ENCODE measurements around the gene PGGHG.
A peak's percentile ranks its signal among the peaks of the same experiment; 100 is the strongest.

PGGHG gene

GRCh38 chr11:299951-300735 lies 11.2 kb downstream of the PGGHG start:
- TF ChIP-seq CREB1 (IDR thresholded peaks at IDR 0.05; ENCODE audit: low read depth) (no peak), NFIC (IDR thresholded peaks at IDR 0.05) (no peak), CEBPB (IDR thresholded peaks at IDR 0.05) (no peak), ZBTB7A (IDR thresholded peaks at IDR 0.05; ENCODE audit: low read depth) (no peak)

GRCh38 chr11:303363-303762 lies 14.4 kb downstream of the PGGHG start:
- TF ChIP-seq RAD21 (IDR thresholded peaks at IDR 0.05; ENCODE audit: low read depth) (no peak), CREB1 (IDR thresholded peaks at IDR 0.05; ENCODE audit: low read depth) (no peak), EGR1 (IDR thresholded peaks at IDR 0.05) (no peak), TAF1 (IDR thresholded peaks at IDR 0.05; ENCODE audit: low read depth) (no peak), CEBPB (IDR thresholded peaks at IDR 0.05) (no peak), NFIC (IDR thresholded peaks at IDR 0.05) (no peak), YY1 (IDR thresholded peaks at IDR 0.05; ENCODE audit: low read depth) (no peak), REST (IDR thresholded peaks at IDR 0.05; ENCODE audit: low read depth) (no peak), TEAD4 (IDR thresholded peaks at IDR 0.05) (no peak), EP300 (IDR thresholded peaks at IDR 0.05; ENCODE audit: borderline replicate concordance) (no peak), FOXM1 (IDR thresholded peaks at IDR 0.05; ENCODE audit: borderline replicate concordance, low read depth) (no peak), ZBTB7A (IDR thresholded peaks at IDR 0.05; ENCODE audit: low read depth) (no peak), TCF12 (IDR thresholded peaks at IDR 0.05; ENCODE audit: low read depth) (no peak)
- TF ChIP-seq, protein P1, sequence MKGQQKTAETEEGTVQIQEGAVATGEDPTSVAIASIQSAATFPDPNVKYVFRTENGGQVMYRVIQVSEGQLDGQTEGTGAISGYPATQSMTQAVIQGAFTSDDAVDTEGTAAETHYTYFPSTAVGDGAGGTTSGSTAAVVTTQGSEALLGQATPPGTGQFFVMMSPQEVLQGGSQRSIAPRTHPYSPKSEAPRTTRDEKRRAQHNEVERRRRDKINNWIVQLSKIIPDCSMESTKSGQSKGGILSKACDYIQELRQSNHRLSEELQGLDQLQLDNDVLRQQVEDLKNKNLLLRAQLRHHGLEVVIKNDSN (IDR thresholded peaks at IDR 0.05), result no peak
- TF ChIP-seq, protein P2, sequence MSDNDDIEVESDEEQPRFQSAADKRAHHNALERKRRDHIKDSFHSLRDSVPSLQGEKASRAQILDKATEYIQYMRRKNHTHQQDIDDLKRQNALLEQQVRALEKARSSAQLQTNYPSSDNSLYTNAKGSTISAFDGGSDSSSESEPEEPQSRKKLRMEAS (IDR thresholded peaks at IDR 0.05), result no peak

GRCh38 chr11:304061-304506 lies 15.2 kb downstream of the PGGHG start:
- TF ChIP-seq, protein P2 (IDR thresholded peaks at IDR 0.05), result no peak
- TF ChIP-seq ZBTB7A (IDR thresholded peaks at IDR 0.05; ENCODE audit: low read depth), result no peak

DNA sequence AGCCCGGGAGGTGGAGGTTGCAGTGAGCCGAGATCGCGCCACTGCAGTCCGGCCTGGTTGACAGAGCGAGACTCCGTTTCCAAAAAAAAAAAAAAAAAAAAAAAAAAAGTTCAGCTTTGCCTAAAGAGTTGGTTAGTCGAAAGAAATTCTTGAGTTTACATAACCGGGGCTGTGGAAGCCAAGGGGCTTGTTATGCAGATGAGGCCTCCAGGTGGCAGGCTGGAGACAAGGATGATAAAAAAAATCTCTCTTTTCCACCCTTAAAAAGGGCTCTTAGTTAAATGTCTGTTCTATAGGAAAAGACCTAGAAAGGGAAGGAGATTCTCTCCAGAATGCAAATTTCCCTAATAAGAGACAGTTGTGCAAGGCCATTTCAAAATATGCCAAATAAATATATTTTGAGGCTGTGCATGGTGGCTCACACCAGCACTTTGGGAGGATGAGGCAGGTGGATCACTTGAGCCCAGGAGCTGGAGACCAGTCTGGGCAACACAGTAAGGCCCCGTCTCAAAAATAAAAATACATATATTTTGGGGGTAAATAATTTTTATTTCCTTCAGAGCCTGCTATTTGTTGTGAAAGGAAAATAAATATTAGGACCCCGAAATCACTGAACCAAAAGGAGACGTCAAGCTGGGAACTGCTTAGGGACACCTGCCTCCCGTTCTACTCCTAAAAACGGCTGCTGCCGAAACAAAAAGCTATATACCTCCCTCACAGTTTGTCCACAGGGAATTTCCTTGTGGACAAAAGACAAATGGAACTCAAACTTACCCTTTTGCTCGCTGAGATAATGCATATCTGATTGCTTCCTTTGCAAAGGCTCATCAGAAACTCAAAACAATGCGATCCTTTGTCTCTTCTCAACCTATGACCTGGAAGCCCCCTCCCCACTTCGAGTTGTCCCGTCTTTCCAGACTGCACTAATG lies 16.3 kb downstream of the PGGHG start:
- TF ChIP-seq RAD21 (IDR thresholded peaks at IDR 0.05; ENCODE audit: low read depth), result peak; percentile 77
- no peak for TF ChIP-seq CEBPB (IDR thresholded peaks at IDR 0.05)

DNA sequence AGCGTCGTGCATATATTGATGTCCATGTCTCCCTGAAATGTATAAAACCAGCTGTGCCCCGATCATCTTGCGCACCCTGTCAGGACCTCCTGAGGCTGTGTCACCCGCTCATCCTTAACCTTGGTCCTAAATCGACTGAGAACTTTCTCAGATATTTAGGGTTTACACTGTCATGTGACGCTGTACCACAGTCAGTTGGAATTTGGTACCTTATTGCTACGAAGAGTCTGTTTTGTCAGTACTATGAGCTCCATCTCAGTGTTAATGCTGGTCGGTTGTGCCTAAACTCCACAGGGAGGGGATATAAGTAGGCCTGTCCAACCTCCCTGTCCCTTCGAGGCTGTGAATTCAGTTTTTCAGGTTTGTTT lies 16.9 kb downstream of the PGGHG start:
- no peak for TF ChIP-seq REST (IDR thresholded peaks at IDR 0.05; ENCODE audit: low read depth)
- no peak for TF ChIP-seq RAD21 (IDR thresholded peaks at IDR 0.05; ENCODE audit: low read depth)
- TF ChIP-seq TEAD4 (IDR thresholded peaks at IDR 0.05), result no peak
- TF ChIP-seq CREB1 (IDR thresholded peaks at IDR 0.05; ENCODE audit: low read depth), result no peak
- TF ChIP-seq ZBTB7A (IDR thresholded peaks at IDR 0.05; ENCODE audit: low read depth), result no peak
- no peak for TF ChIP-seq EGR1 (IDR thresholded peaks at IDR 0.05)

DNA sequence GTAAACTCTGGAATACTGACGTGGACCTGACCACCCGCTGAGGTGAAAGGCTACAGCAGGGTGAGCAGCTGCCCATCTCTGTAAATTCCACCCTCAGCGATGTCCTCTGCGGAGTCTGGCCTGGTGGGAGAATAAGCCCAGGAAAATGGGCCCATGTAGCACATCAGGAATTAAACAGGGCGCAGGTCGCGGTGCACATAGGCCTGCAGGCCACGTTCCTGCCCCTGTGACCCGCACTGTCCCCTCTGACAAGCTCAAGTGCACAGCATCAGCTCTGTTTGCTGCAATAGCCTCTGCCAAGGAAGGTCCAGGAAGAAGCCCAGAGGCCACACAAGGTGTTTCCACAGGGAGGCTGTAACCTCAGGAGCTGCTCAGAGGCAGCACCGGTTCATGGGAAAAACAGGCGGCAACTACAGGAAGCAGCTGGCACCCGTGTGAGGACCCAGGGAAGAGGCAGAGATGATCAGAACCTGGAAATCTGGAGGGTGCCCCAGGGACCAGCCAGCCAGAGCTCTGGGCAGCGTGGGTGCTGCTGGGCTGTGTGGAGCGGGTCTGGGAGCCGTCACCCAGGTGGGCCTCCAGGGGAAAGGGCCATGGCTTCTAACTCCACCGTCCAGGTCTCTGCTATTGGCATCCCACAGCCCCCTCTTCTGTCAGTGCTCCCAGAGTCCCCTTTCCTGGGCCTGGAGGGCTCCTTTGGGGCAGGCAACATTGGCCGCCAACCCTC lies 17.9 kb downstream of the PGGHG start:
- TF ChIP-seq EGR1 (IDR thresholded peaks at IDR 0.05), result no peak
- no peak for TF ChIP-seq TCF12 (IDR thresholded peaks at IDR 0.05; ENCODE audit: low read depth)
- no peak for TF ChIP-seq REST (IDR thresholded peaks at IDR 0.05; ENCODE audit: low read depth)
- no peak for TF ChIP-seq CEBPB (IDR thresholded peaks at IDR 0.05)
- TF ChIP-seq ZBTB7A (IDR thresholded peaks at IDR 0.05; ENCODE audit: low read depth), result no peak
- TF ChIP-seq RAD21 (IDR thresholded peaks at IDR 0.05; ENCODE audit: low read depth), result no peak
- TF ChIP-seq, protein P1 (IDR thresholded peaks at IDR 0.05), result no peak
- TF ChIP-seq, protein P2 (IDR thresholded peaks at IDR 0.05), result no peak
- TF ChIP-seq FOXM1 (IDR thresholded peaks at IDR 0.05; ENCODE audit: borderline replicate concordance, low read depth), result no peak
- TF ChIP-seq EP300 (IDR thresholded peaks at IDR 0.05; ENCODE audit: borderline replicate concordance), result no peak
- TF ChIP-seq NFIC (IDR thresholded peaks at IDR 0.05), result no peak
- TF ChIP-seq TEAD4 (IDR thresholded peaks at IDR 0.05), result no peak
- TF ChIP-seq TAF1 (IDR thresholded peaks at IDR 0.05; ENCODE audit: low read depth), result no peak
- no peak for TF ChIP-seq CREB1 (IDR thresholded peaks at IDR 0.05; ENCODE audit: low read depth)
